Epithelial cell of esophagus (primary cell): ENCODE results near the gene PPARA.

ENCODE experiments used
- DNase-seq: peaks from one replicate; pipeline ENCODE4 v3.0.0; 2010; ENCODE audit warnings: low read depth
- H3K4me3 ChIP-seq: 2 replicates; pipeline ENCODE4 v1.5.1; 2011; ENCODE audit warnings: mild to moderate bottlenecking, low read length, control low read depth
- TF ChIP-seq, protein P1 (sequence below): IDR thresholded peaks from 2 replicates; pipeline ENCODE4 v1.5.1; 2011; ENCODE audit warnings: low read depth, mild to moderate bottlenecking, low read length, control low read depth, inconsistent platforms; ENCODE audit not compliant: insufficient read depth; ENCODE audit errors: missing control alignments

Gene PPARA

DNA sequence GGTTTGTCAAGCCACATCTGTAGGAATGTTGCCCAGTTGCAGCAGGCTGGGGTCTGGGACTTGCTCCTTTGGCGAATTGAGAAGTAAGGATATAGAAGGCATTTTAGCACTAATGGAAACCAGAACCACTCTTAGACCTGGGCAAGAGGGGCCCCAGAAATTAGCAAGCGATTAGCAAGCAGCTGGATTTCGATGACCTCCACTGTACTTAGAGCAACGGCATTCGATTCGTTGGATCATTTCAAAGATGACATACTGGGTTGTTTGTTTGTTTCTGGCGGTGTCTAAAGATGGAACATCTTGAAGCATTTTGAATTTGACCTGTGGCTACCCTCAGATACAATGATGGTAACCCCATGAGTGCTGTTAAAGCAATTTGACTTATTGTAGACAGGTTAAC is 100.9 kb downstream of the PPARA start:
- TF ChIP-seq, protein P1, sequence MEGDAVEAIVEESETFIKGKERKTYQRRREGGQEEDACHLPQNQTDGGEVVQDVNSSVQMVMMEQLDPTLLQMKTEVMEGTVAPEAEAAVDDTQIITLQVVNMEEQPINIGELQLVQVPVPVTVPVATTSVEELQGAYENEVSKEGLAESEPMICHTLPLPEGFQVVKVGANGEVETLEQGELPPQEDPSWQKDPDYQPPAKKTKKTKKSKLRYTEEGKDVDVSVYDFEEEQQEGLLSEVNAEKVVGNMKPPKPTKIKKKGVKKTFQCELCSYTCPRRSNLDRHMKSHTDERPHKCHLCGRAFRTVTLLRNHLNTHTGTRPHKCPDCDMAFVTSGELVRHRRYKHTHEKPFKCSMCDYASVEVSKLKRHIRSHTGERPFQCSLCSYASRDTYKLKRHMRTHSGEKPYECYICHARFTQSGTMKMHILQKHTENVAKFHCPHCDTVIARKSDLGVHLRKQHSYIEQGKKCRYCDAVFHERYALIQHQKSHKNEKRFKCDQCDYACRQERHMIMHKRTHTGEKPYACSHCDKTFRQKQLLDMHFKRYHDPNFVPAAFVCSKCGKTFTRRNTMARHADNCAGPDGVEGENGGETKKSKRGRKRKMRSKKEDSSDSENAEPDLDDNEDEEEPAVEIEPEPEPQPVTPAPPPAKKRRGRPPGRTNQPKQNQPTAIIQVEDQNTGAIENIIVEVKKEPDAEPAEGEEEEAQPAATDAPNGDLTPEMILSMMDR: no peak
- peak overlapping the region; percentile 79 for H3K4me3 ChIP-seq
- no peak for DNase-seq

DNA sequence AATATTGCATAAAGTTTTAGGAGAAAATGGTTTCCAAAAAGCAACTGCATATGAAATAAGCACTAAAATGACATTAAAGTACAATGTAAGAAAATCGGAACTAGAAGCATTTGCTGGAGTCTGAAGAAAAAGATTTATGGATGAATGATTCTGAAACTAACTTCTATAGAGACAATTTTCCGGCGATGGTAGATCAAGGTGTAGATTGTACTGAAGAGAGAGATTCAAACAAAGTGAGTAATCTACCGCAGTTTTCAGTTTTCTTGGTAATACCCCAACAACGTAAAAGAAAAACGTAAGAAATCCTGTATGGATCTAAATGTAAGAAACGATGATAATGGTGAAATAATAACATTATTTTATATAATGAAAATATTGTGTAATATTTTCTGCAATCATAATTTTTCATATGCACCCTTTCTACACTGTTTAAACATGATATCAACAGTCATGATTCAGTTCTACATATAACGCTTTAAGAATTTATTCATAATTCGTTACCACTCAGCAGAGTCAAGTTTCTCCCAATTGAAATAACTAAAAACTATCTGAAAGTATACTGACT is 101.6 kb downstream of the PPARA start:
- DNase-seq: no peak
- no peak overlapping the region for H3K4me3 ChIP-seq
- TF ChIP-seq, protein P1: no peak

DNA sequence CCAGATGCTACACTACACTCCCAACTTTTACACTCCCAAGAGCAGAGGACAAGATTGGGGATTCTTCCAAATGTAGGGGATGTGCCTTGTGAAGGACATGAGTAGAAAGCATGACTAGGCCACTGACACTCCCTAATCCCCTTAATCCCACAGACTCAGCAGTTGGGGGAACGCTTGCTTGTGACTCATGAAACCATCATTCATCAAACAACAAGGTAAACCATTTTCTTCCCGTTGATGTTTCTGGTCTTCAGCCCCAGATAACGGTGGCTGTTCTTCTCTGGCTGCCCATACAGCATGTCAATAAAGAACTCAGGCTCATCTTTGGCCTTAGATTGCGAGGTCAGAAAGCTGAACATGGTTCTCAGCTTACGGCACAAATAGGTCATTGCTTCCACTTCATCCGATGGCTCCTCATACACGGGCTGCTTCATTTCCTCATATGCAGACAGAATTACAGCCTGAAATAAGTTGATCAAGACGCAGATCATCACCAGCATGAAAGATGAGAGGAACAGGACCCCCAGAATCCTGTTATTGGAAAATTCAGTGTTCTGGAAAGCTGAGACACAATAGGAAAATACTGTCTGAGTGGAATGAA is 106.1 kb downstream of the PPARA start:
- peak; percentile 64 for DNase-seq

DNA sequence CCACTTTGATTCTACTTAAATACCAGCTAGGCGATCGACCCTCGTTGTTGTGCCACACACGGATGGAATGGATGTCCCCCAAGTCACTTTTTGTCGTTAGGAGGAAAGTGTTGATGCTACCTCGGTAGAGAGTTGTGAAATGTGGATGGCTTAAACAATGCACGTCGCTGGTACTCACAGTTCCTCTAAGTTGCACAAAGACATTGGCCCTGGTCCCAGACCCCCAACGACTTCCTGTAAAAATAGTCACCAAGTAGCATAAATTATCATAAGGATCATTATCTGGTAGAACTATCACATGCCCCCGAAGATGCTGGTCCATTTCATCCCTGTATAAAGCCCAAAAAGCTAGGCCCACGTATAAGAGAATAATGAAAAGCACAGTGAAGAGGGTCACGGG is 109.0 kb downstream of the PPARA start:
- H3K4me3 ChIP-seq: no peak overlapping the region
- TF ChIP-seq, protein P1: no peak
- DNase-seq: no peak

More for the DNA sequence above, 106.1 kb downstream of the PPARA start:
- TF ChIP-seq, protein P1: no peak
- H3K4me3 ChIP-seq: no peak overlapping the region

DNA sequence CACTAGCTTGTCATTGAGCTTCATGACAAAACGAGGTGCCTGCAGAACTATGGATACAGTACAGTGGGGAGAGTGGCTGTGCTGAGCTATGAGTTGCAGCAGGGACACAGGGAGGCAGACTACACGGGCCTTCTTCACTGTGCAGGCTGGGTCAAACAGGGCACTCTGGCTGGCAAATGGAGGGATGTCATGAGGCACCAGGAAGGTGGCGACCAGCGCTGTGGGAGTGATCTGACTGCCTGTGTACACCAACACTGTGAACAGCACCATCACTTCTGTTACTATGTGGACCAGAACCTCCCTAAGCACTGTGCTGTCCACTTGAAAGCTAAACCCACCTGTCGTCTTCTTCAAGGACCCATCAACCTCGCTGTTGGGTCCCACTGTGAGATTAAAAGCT is 109.7 kb downstream of the PPARA start:
- no peak overlapping the region for H3K4me3 ChIP-seq
- TF ChIP-seq, protein P1: no peak
- DNase-seq: no peak

DNA sequence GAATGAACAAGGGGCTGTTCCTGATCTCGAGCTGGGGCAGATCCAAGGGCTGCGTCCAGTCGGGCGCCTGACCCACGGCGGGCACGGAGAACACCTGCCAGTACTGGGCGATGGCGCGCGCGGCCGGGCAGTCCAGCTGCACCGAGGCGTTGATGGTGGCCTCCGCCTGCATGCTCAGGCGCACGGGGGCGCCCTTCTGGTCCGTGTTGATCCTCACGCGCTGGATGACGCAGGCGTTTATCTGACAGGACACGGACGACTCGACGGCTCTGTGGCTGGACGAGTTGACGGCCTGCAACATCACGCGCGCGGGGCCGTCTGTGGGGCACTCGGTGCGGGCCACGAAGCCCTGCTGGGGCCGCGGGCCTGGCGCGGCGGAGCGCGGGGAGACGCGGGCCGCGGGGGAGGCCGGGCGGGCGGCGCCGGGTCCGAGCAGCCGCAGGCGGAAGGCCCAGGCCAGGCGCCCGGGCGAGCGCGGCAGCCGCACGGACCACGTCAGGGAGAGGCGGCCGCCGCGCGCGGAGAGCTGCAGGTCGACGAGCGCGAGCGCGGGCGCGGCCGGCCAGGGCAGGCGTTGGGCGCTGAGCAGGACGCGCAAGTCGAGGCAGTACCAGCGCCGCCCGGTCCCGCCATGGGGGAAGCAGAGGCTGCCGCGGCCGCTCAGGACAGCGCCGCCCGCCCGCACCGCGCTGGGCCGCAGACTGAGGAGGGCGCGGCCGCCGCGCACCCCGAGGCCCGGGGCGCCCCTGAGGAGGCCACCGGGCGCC is 112.3 kb downstream of the PPARA start:
- H3K4me3 ChIP-seq: no peak overlapping the region
- TF ChIP-seq, protein P1: no peak
- peak; percentile 58 for DNase-seq
